AG04450 (cell line): Measurements from ENCODE around the gene CLIP3. TPM values are rescaled to one million over a fixed set of nuclear protein-coding genes. Genes with fewer than 3 reads are reported as not detected.
A peak's percentile ranks its signal among the peaks of the same experiment; 100 is the strongest.

ENCODE experiments used
- CTCF ChIA-PET: fragments of 300-600, 350-600 bp; formaldehyde crosslinking; extraction: SDS; loops from one replicate; lab custom pipeline; 2022; ENCODE audit warnings: antibody characterized with exemption, inconsistent platforms; lab: Charles Lee
- POLR2A ChIA-PET: fragments of 350-600 bp; formaldehyde crosslinking; extraction: SDS; loops from one replicate; lab custom pipeline; 2021; ENCODE audit warnings: antibody characterized with exemption, inconsistent platforms; lab: Yijun Ruan, JAX
- DNase-seq: peaks from one replicate; pipeline ENCODE4 v3.0.0-alpha.2; 2011; ENCODE audit warnings: low read depth, low spot score
- H3K27ac ChIP-seq: one replicate; pipeline ENCODE4 v1.5.1; 2012; ENCODE audit warnings: low read depth, low read length, control low read depth
- H3K27me3 ChIP-seq: one replicate; pipeline ENCODE4 v1.6.0; 2012; ENCODE audit warnings: low read length; ENCODE audit not compliant: control insufficient read depth, insufficient read depth
- H3K4me3 ChIP-seq: 2 replicates; pipeline ENCODE4 v1.5.1; 2011; ENCODE audit warnings: mild to moderate bottlenecking, low read depth, low read length, control low read depth
- H3K9me3 ChIP-seq: 2 replicates; pipeline ENCODE4 v1.5.1; 2012; ENCODE audit warnings: low read length; ENCODE audit not compliant: control insufficient read depth, insufficient read depth
- polyA plus RNA-seq: library from polyadenylated mRNA; depleted of rRNA; stranded (reverse); fragments of >200 nt; gene quantifications from 2 replicates; pipeline ENCODE4 v1.2.3, GENCODE V29; 2011
- TF ChIP-seq, protein P1 (sequence below): IDR thresholded peaks from 2 replicates; pipeline ENCODE4 v1.5.1; 2011; ENCODE audit warnings: low read depth, low read length, control low read depth, inconsistent platforms

The CLIP3 gene
- polyA plus RNA-seq, 1 experiment, result 18.1 TPM

GRCh38 chr19:36019061-36019670 is 13.5 kb downstream of the CLIP3 start:
- no peak for DNase-seq
- Histone ChIP-seq H3K9me3 (no peaks in the 10 kb centered on the region), H3K4me3 (no peak overlapping the region), H3K27me3 (no peaks in the 10 kb centered on the region), H3K27ac (no peak overlapping the region)
- CTCF ChIA-PET, result no interaction called here
- TF ChIP-seq, protein P1, sequence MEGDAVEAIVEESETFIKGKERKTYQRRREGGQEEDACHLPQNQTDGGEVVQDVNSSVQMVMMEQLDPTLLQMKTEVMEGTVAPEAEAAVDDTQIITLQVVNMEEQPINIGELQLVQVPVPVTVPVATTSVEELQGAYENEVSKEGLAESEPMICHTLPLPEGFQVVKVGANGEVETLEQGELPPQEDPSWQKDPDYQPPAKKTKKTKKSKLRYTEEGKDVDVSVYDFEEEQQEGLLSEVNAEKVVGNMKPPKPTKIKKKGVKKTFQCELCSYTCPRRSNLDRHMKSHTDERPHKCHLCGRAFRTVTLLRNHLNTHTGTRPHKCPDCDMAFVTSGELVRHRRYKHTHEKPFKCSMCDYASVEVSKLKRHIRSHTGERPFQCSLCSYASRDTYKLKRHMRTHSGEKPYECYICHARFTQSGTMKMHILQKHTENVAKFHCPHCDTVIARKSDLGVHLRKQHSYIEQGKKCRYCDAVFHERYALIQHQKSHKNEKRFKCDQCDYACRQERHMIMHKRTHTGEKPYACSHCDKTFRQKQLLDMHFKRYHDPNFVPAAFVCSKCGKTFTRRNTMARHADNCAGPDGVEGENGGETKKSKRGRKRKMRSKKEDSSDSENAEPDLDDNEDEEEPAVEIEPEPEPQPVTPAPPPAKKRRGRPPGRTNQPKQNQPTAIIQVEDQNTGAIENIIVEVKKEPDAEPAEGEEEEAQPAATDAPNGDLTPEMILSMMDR, result no peak
- POLR2A ChIA-PET, result no interaction called here

- Histone ChIP-seq H3K27me3 (no peaks in the 10 kb centered on the region), H3K27ac (peak within 1 kb of the TSS; percentile 2), H3K9me3 (no peaks in the 10 kb centered on the region), H3K4me3 (peak within 1 kb of the TSS; percentile 89)
- ChIA-PET CTCF (interaction anchor here (1.0 kb wide), 1 partner anchor 132 kb away, joined by 3 read pairs; no protein-coding TSS in a partner anchor), POLR2A (interaction anchor here (0.6 to 1.1 kb wide), 5 partner anchors 11 to 154 kb away, joined by 3 to 18 read pairs (median 3); partner anchors contain the start of gene THAP8)
- TF ChIP-seq, protein P1, result no peak
- DNase-seq, result peak; percentile 93
Observed at GRCh38 chr19:36014012-36014924, 18.4 kb downstream of the CLIP3 start, which contains the start of gene ALKBH6. Gene ALKBH6 (minus strand): TSS chr19:36014213. CDS start chr19:36013397, 816 bp downstream.

DNA sequence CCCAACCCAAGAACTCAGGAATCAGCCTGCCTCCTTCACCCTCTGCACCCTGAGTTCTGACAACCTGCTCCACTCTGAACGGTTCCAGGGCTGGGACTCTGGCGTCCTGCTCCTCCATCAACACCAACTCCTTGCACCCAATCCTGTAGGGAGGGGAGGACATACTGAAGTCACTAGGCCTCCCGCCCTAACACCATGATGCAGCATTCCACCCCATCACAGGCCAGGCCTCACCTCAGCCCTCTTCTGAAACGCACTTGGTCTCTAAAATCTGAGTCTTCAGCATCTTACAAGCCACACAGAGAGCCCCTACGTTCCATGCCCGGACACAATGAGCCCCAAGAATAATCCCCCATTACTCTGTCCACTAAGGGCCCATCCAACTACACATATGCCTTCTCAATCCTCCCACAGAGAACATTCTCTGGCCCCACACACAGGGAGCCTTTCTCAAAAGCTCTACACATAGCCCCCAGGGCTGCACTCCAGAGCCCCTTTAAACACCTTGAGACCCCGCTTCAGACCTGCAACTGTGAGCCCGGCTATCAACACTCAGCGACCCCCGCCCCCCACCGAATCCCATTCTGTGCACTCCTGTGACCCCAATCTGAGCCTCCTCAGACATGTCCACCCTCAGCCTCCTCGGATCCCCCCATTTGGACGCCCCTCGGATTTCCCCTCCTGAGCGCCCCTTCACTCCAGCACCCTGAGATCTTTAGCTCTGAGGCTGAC is 19.2 kb downstream of the CLIP3 start:
- CTCF ChIA-PET, result interaction anchor here (1.0 kb wide), 1 partner anchor 132 kb away, joined by 3 read pairs; no protein-coding TSS in a partner anchor
- DNase-seq, result no peak
- POLR2A ChIA-PET, result interaction anchor here (0.6 to 1.1 kb wide), 4 partner anchors 10 to 41 kb away, joined by 3 to 18 read pairs (median 6); partner anchors contain the start of gene THAP8
- TF ChIP-seq, protein P1, result no peak
- Histone ChIP-seq H3K9me3 (no peaks in the 10 kb centered on the region), H3K4me3 (peak overlapping the region; percentile 89), H3K27me3 (no peaks in the 10 kb centered on the region), H3K27ac (peak overlapping the region; percentile 2)

- DNase-seq, result no peak
- TF ChIP-seq, protein P1, result no peak
- Histone ChIP-seq H3K27ac (no peak overlapping the region), H3K9me3 (no peaks in the 10 kb centered on the region), H3K27me3 (no peaks in the 10 kb centered on the region), H3K4me3 (no peak overlapping the region)
- POLR2A ChIA-PET, result no interaction called here
- CTCF ChIA-PET, result no interaction called here
Observed at GRCh38 chr19:36010402-36010801, 22.3 kb downstream of the CLIP3 start.
